ENCODE results near the gene AGK. TPM values are rescaled to one million over a fixed set of nuclear protein-coding genes. Genes with fewer than 3 reads are reported as not detected.
"Not testable (repeated sequence)": the region's sequence is repeated elsewhere in the genome, so short reads cannot be mapped to it uniquely, and the experiment has no call there.

AGK gene
- total RNA-seq, 4 donors from 2014 or later = 17.3 to 22.5 (median 19.7) TPM

GRCh38 chr7:141641876-141642275 lies 90.7 kb downstream of the AGK start:
- TF ChIP-seq CTCF (IDR thresholded peaks at IDR 0.05) = no peak

GRCh38 chr7:141645188-141645587 lies 94.0 kb downstream of the AGK start:
- DNase-seq (ENCODE audit: low spot score) (no peak), ATAC-seq (ENCODE audit: low FRiP score) (no peak)
- TF ChIP-seq CTCF (IDR thresholded peaks at IDR 0.05) = no peak

More at GRCh38 chr7:141641876-141642275, 90.7 kb downstream of the AGK start:
- DNase-seq (ENCODE audit: low spot score) = no peak
- no peak for ATAC-seq (ENCODE audit: low FRiP score)

GRCh38 chr7:141646826-141647480 lies 95.7 kb downstream of the AGK start:
- DNase-seq (ENCODE audit: low spot score) = no peak
- TF ChIP-seq CTCF (IDR thresholded peaks at IDR 0.05) = no peak
- no peak for ATAC-seq (ENCODE audit: low FRiP score)

GRCh38 chr7:141647701-141648100 lies 96.5 kb downstream of the AGK start:
- ATAC-seq (ENCODE audit: low FRiP score); DNase-seq (ENCODE audit: low spot score): not testable (repeated sequence)

GRCh38 chr7:141648276-141649114 lies 97.3 kb downstream of the AGK start:
- DNase-seq (ENCODE audit: low spot score) (no peak), ATAC-seq (ENCODE audit: low FRiP score) (no peak)
- TF ChIP-seq CTCF (IDR thresholded peaks at IDR 0.05) = no peak

GRCh38 chr7:141649137-141649864 lies 98.1 kb downstream of the AGK start:
- TF ChIP-seq CTCF (IDR thresholded peaks at IDR 0.05) = no peak
- no peak for DNase-seq (ENCODE audit: low spot score)
- no peak for ATAC-seq (ENCODE audit: low FRiP score)
